GM12874 (cell line): ENCODE results near the gene PUM1.

Experiments
- TF ChIP-seq, protein P1 (sequence below): IDR thresholded peaks from 2 replicates; pipeline ENCODE4 v1.5.1; 2011; ENCODE audit warnings: low read depth, mild to moderate bottlenecking, control low read depth, low read length, moderate library complexity; ENCODE audit not compliant: insufficient read depth

The PUM1 gene

DNA sequence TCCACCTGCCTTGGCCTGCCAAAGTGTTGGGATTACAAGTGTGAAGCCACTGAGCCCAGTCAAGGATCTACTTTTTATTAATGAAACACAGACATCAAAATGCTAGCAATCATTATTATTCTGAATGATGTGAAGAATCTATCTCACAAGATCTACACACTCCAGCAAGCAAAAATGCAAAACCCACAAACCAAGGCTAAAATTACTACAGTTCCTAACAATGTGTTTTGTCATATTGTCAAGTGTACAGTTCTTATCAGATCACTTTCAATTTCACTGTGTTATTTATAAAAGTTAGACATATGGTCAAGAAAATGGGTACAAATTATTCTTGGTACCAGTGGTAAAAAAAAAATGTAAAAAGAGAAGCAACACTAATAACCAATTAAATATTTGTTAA, 95.6 kb downstream of the PUM1 start:
- TF ChIP-seq, protein P1, sequence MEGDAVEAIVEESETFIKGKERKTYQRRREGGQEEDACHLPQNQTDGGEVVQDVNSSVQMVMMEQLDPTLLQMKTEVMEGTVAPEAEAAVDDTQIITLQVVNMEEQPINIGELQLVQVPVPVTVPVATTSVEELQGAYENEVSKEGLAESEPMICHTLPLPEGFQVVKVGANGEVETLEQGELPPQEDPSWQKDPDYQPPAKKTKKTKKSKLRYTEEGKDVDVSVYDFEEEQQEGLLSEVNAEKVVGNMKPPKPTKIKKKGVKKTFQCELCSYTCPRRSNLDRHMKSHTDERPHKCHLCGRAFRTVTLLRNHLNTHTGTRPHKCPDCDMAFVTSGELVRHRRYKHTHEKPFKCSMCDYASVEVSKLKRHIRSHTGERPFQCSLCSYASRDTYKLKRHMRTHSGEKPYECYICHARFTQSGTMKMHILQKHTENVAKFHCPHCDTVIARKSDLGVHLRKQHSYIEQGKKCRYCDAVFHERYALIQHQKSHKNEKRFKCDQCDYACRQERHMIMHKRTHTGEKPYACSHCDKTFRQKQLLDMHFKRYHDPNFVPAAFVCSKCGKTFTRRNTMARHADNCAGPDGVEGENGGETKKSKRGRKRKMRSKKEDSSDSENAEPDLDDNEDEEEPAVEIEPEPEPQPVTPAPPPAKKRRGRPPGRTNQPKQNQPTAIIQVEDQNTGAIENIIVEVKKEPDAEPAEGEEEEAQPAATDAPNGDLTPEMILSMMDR: no peak

DNA sequence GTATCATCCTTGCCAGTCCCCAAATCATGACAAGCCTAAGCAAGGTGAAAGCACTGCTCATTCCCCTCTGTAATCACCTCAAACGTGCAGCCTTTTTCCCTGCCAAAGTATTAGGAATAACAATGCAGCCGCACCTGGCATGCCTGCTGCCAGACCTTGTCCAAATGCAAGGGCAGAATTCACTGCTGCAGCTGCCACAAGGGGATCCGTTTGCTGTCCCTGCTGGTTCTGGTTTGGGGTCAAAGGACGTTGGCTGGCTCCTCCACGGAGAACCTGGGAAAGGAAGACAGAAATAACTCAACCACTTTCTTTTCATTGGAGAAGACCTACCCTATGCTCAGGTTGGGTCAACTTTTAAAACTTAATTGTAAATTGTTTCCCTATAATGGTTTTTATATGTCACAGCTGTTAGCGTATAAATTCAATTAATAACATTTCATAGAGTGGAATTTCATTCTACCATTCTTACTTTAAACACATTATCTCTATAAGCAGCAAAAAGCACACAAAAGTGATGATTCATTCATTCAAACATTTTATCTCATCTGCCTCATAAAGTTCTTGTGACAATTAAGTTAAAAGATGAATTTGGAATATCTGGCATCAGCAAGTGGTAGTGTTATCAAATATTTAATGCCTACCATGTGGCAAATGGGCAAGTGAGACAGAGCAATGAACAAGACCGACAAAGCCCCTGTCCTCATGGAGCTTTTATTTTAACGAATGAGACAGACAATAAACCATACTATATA, 97.1 kb downstream of the PUM1 start:
- TF ChIP-seq, protein P1: no peak

DNA sequence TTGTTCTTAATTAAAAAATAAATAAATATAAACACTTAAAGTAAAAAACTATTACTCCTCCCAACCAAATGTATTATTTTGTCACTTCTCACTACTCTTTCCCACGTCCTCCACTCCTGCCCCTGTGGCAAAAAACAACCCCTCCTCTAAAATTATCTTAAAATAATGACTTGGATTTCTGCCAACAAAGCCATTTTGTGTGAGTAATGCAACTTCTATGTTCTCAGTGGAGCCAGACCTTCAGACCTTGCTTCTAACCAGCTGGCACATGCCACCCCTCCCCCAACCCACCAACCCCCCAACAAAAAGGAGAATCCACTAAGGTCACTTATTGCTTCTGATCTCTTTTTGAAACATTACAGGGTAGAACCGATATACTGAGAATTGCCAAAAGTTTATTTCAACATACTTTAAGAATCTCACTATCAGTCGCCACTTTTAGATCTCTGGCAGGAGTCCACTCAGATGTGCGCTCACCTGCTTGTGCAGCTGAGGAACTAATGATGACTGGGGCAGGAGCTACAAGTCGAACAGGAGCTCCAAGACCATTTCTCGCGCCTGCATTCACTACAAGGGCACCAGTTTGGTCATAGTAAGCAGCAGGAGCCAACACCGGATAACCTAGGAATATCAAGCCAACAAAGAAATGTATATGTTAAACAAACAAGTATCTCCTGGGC, 98.7 kb downstream of the PUM1 start:
- TF ChIP-seq, protein P1: no peak

DNA sequence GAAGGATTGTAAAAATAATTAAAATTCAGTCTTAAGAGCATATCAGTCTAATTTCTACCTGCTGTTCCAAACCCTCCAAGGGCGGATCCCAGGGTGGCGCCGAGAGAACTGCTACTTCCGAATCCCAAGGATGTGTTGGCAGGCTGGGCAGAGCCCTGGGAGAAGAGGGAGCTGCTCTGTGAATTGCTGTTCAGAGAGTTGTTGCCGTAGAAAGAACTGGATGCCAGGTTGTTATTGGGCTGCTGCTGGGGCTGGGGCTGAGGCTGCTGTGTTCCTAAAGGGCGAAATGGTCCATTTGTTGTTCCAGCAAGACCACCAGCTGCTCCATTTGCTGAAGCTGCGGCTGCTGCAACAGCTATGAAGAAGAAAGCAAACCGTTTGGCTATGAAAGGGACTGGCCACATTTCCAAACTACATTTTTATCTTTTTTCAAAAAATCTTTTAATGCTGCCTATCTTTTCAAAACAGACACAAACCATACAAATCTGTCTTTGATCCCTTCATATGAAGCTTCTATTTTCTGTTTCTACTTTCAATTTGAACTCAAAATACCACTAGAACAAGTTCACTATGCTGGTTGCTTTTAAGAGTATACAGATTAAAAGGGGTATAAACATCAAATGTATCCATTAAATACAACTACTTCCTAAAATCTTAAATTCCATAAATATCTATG, 99.5 kb downstream of the PUM1 start:
- TF ChIP-seq, protein P1: no peak

DNA sequence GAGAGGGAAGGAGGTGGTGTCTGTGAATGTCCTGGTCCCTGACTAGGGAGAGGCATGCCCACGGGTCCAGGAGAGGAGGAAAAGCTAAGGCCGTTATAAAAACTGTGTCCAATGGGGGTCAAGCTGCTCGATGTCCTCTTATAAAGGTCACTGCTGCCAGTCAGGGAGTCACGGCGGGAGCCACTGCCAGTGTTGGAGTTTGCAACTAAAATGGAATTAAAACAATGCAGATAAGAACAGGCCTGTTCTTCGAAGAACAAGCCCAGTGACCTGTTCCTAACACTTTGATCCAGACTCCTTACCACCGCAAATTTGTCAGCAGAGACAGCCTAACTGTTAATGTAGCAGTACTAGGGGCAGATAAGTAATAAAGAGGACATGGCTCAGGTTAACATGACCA, 100.8 kb downstream of the PUM1 start:
- TF ChIP-seq, protein P1: no peak

DNA sequence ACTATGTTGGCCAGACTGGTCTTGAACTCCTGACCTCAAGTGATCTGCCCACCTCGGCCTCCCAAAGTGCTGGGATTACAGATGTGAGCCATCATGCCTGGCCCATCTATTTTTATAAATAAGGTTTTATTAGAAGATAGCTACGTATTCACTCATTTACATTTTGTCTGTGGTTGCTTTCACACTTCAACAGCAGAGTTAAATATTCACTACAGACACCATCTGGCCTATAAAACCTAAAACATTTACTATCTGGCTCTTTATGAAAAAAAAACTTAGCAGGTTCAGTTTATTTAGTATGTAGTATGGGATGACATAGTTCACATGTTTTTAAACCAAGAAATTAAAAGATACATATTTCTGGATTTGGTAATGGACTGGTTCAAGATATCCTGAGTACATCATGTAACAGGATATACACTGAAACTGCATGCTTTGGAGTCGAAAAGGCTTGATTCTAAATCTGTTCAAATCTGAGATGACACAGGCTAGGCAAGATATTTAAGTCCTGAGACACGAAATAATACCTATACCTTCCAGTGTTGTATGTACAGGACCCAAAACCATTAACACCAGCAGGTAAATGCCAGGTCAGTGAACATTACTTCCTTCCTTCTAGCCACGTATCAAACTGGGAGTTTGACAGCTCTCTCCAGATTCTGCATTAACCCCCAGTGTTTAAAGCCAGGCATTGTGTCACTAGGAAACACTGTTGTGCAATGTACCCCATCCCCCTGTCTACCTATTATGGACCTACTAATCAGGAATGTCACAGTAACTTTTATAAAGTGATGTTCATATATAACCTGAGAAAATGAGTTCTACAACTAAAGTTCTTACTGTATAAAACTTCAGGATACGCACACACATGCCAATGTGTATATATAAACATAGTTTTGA, 102.7 kb downstream of the PUM1 start:
- TF ChIP-seq, protein P1: no peak
